Stimulated activated CD8-positive, alpha-beta memory T cell treated with anti-CD3 and anti-CD28 coated beads, Interleukin-7, amount 100 ng/mL, for 1 hour (primary cell): ENCODE results near the gene OBSCN.

Experiments used
- DNase-seq, 2 donors: peaks; one replicate each; pipeline ENCODE4 v3.0.0-alpha.2; 2020; ENCODE audit warnings: low read depth in 2 of 2

Gene OBSCN

GRCh38 chr1:228190778-228191177 lies 17.1 kb upstream of the OBSCN start:
- no peak for DNase-seq

DNA sequence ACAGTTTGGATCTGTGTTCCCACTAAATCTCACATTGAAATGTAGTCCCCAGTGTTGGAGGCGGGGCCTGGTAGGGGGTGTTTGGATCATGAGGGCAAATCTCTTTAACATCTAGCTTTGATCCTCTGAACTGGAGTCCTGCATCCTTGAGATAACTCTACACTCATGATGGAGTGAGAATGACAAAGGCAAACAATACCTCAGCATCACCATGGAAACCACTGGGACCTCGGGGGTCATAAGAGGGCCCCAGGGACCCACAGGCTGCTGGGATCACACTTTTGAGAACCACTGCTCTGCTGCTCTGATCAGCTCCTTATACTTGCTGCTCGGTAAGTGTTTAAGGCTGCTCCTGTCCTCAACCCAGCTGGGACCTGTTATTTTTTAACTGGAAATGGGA lies 13.4 kb upstream of the OBSCN start:
- no peak for DNase-seq

GRCh38 chr1:228194921-228195812 lies 12.7 kb upstream of the OBSCN start:
- no peak for DNase-seq

GRCh38 chr1:228197555-228198147 lies 10.2 kb upstream of the OBSCN start:
- DNase-seq, result no peak

DNA sequence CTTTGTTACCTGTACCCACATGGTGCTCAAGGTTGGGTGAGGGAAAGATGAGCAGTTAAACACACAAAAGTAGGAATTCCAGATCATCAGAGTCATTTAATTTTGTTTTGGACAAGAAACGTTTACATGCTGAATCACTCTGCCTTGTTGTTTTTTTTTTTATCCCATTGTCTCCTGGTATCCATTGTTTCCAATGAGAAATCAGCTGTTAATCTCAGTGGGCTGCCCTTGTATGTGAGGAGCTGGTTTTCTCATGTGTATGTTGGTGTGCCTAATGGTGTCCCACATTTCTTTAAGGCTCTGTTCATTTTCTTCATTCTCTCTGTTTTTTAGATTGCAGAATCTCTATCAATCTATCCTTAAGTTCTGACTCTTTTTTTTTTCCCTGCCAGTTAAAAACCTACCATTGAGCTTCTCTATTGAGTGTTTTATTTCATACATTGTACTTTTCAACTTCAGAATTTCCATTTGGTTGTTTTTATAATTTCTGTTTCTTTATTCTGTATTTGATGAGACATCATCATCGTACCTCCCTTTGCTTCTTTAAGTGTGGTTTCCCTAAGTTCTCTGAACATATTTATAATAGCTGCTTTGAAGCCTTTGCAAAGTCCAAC lies 8.8 kb upstream of the OBSCN start:
- DNase-seq, result no peak

DNA sequence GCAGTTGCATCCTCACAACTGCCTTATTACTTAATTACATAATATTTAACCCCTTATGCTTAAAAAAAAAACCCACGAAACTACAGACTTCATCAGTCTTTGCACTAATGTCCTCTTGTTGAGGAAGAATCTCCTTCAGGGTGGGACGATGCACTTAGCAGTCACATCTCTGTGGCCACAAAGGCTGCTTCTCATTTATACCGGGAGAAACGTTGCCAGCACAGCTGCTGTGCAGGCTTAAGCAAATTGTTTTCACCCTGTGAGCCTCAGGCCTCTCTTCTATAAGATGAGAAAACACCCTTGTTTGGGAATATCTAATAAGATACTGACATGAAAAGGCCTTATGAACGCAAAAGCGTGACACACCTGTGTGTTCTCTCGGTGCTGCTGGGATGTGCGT lies 2.9 kb upstream of the OBSCN start:
- no peak for DNase-seq

DNA sequence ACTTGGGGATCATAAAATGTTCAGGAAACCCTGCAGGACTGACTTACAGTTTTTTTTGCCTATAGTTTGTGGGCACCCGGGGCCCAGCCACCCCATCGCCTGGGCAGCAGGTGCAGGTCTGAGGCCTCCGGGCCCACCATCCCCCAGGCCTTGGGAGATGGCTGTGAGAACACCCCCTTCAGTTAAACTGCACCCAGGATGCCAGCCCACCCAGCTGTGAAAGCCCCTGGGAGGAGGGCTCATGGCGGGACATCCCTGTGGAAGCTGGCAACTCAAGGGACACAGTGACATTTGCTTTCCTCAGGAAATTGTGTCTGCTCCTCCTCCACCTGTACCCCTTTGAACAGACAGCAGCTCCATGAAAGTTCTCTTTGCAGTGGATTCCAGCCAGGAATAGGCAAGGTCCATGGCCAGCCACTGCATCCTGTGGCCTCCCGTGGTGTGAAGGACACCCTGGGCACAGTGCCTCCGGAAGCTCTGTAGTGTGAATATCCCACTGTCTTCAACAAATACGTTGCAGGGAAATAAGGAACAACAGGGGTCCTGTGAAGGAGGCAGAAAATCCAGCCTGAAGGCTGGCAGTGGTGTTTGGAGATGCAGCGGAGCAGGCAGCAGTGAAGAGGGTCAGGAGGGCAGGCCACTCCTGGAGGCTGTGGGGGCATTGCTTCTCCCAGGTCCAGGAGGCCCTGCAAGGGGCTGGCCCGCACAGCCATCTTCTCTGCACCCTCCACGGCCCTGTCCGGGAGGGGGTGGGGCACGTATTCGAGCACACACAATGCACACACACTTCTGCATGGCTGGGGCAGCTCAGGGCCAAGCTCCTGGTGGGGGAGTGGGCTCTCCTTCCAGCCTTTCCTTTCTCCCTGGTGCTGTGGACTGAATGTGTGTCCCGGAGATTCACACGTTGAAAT lies 2.1 kb upstream of the OBSCN start:
- no peak for DNase-seq

DNA sequence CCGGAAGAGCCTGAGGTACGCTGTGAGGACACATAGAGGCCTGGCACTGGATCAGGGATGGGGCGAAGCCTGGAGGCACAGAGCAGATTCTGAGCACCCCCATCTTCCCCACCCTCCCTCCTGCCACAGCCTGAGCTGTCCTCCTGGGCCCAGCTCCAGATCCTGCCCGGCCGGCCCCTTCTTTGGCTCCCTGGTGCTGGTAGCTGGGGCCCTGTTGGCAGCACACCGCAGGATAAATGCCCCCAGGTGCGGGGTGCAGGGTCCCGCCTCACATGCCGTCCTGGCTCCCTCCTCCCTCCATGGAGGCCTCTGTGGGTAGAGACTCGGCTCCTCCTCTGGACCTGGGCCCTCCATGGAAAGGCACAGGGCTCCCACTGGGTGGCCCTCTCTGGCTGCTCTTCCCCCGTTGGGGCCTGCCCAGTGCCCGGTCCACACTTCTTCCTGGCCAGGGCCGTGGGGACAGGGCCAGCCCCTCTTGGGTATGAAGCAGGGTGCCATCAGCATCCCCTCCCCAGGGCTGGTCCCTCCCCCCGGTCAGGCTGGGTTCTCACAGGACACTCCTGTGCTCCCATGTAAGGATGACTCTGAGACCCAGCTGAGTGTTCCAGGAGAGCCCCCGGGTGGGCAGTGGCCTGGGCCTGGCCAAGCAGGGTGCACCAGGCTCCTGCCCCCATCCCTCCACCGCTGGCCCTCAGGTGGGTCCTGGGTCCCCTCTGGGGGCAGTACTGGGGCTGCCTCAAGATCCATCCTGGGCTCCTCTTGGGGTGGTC lies 1.1 kb upstream of the OBSCN start:
- no peak for DNase-seq

- DNase-seq, result no peak
Observed at GRCh38 chr1:228207381-228207810, 448 bp upstream of the OBSCN start.

GRCh38 chr1:228208831-228209551 lies 1.1 kb downstream of the OBSCN start:
- no peak for DNase-seq

DNA sequence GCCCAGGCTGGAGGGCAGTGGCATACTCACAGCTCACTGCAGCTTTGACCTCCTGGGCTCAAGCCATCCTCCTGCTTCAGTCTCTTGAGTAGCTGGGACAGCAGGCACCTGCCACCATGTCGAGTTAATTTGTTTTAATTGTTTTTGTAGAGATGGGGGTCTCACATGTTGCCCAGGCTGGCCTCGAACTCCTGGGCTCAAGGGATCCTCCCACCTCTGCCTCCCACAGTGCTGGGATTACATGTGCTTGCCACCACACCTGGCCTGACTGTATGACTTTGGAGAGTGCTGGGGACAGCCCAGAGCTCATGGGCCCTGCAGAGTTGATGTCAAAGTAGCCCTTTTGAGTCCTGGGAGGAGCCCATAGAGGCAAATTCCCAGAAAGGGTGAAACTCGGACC lies 1.8 kb downstream of the OBSCN start:
- DNase-seq, result no peak

DNA sequence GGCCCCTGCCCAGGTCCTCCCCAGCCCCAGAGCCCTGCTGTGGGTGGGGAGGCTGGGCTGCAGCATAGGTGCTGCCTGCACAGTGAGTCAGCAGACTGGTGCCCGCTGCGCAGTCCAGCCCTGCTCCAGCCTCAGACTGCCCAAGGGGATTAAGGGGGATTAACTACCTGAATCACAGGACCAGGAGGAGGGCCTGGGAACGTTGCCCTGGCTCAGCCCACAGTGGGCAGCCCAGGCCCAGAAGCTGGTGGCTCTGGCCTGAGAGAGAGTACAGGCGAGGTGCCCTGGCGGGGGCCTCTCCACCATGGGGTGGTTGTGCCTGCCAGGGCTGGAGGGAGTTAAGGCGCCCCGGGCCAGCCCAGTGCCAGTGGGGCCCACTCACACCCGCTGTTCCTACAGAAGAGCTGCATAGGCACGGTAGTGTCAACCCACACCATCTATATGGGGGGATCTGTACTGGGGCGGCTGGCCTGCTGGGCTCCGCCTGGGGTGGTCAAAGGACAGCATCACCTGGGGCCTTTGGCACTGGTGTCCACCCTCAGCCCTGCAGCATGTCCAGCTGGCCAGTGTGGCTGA lies 2.3 kb downstream of the OBSCN start:
- no peak for DNase-seq

- DNase-seq, result no peak
Observed at GRCh38 chr1:228210712-228211530, 3.1 kb downstream of the OBSCN start.

- no peak for DNase-seq
Observed at GRCh38 chr1:228211531-228212414, 3.9 kb downstream of the OBSCN start.

DNA sequence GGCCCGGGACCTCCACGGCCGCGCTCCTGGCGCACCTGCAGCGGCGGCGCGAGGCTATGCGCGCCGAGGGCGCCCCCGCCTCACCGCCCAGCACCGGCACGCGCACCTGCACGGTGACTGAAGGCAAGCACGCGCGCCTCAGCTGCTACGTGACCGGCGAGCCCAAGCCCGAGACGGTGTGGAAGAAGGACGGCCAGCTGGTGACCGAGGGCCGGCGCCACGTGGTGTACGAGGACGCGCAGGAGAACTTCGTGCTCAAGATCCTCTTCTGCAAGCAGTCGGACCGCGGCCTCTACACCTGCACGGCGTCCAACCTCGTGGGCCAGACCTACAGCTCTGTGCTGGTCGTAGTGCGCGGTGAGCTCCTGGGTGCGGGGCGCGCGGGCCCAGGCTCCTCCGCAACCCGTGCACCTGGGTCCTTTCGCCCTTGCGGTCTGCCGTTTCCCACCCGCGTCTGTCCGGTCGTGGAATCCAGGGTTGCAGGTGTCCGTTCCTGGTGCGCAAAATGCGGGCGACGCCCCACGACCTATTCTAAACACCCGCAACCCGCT lies 4.6 kb downstream of the OBSCN start:
- no peak for DNase-seq

GRCh38 chr1:228212966-228213844 lies 5.4 kb downstream of the OBSCN start:
- DNase-seq, result peak; percentile 81
